Dendritic cell treated with granulocyte-macrophage colony-stimulating factor and Interleukin-4, amounts not matched to agents 40 ng/mL and 50 ng/mL, for 4 days (primary cell): ENCODE data around the gene ADAM19.
"Not testable (repeated sequence)": the region's sequence is repeated elsewhere in the genome, so short reads cannot be mapped to it uniquely, and the experiment has no call there.

Source experiments
- H3K27ac Mint-ChIP-seq: one replicate; pipeline ENCODE4 v1.8.0; 2022; ENCODE audit warnings: mild to moderate bottlenecking, mixed read lengths
- H3K27me3 Mint-ChIP-seq: one replicate; pipeline ENCODE4 v1.8.0; 2022; ENCODE audit warnings: mild to moderate bottlenecking, mixed read lengths
- H3K36me3 Mint-ChIP-seq: one replicate; pipeline ENCODE4 v1.8.0; 2022; ENCODE audit warnings: low read depth, mixed read lengths
- H3K4me1 Mint-ChIP-seq: one replicate; pipeline ENCODE4 v1.8.0; 2022; ENCODE audit warnings: low read depth, mixed read lengths
- H3K4me3 Mint-ChIP-seq: one replicate; pipeline ENCODE4 v1.8.0; 2022; ENCODE audit warnings: mild to moderate bottlenecking, moderate library complexity, mixed read lengths
- H3K9me3 Mint-ChIP-seq: one replicate; pipeline ENCODE4 v1.8.0; 2022; ENCODE audit warnings: mixed read lengths
- intact Hi-C: fragments of 100-400 bp; cut with micrococcal nuclease; formaldehyde crosslinking; loops from one replicate; pipeline ENCODE4 v1.15.0; 2022

ADAM19 gene

GRCh38 chr5:157449011-157449723 is 126.4 kb downstream of the ADAM19 start:
- intact Hi-C loops, result no loop called here
- Mint-ChIP-seq H3K4me3 (no peak overlapping the region), H3K27me3 (peaks cover 4% of the 10 kb centered on the region), H3K36me3 (no peaks in the 10 kb centered on the region), H3K9me3 (no peaks in the 10 kb centered on the region), H3K27ac (no peak overlapping the region), H3K4me1 (peaks cover 5% of the 10 kb centered on the region)

GRCh38 chr5:157447201-157447637 is 128.4 kb downstream of the ADAM19 start:
- Mint-ChIP-seq H3K27ac (no peak overlapping the region), H3K27me3 (peaks cover 9% of the 10 kb centered on the region), H3K4me3 (no peak overlapping the region), H3K36me3 (no peaks in the 10 kb centered on the region), H3K4me1 (peaks cover 5% of the 10 kb centered on the region), H3K9me3 (no peaks in the 10 kb centered on the region)
- intact Hi-C loops, result no loop called here

- Mint-ChIP-seq H3K27me3 (peaks cover 9% of the 10 kb centered on the region), H3K27ac (no peak overlapping the region), H3K36me3 (no peaks in the 10 kb centered on the region), H3K9me3 (no peaks in the 10 kb centered on the region), H3K4me1 (peaks cover 5% of the 10 kb centered on the region), H3K4me3 (no peak overlapping the region)
- intact Hi-C loops, result no loop called here
These were observed 129.1 kb downstream of the ADAM19 start for GRCh38 chr5:157446412-157446935.

- peaks cover 5% of the 10 kb centered on the region for H3K4me1 Mint-ChIP-seq
- H3K27me3 Mint-ChIP-seq, result peaks cover 9% of the 10 kb centered on the region
- H3K27ac Mint-ChIP-seq, result no peak overlapping the region
- H3K4me3 Mint-ChIP-seq, result no peak overlapping the region
- intact Hi-C loops, result no loop called here
- no peaks in the 10 kb centered on the region for H3K36me3 Mint-ChIP-seq
- H3K9me3 Mint-ChIP-seq, result no peaks in the 10 kb centered on the region
These were observed 129.7 kb downstream of the ADAM19 start for GRCh38 chr5:157445745-157446411.

GRCh38 chr5:157444224-157444623 is 131.4 kb downstream of the ADAM19 start:
- Mint-ChIP-seq H3K9me3 (no peaks in the 10 kb centered on the region), H3K4me3 (no peak overlapping the region), H3K4me1 (peaks cover 5% of the 10 kb centered on the region), H3K36me3 (no peaks in the 10 kb centered on the region), H3K27ac (no peak overlapping the region), H3K27me3 (peaks cover 9% of the 10 kb centered on the region)
- intact Hi-C loops, result no loop called here

- H3K36me3 Mint-ChIP-seq, result no peaks in the 10 kb centered on the region
- H3K9me3 Mint-ChIP-seq, result no peaks in the 10 kb centered on the region
- peaks cover 9% of the 10 kb centered on the region for H3K27me3 Mint-ChIP-seq
- intact Hi-C loops, result no loop called here
- H3K4me1 Mint-ChIP-seq, result peaks cover 5% of the 10 kb centered on the region
- no peak overlapping the region for H3K27ac Mint-ChIP-seq
- H3K4me3 Mint-ChIP-seq, result no peak overlapping the region
These were observed 132.5 kb downstream of the ADAM19 start for GRCh38 chr5:157443041-157443549.

GRCh38 chr5:157434096-157434495 is 141.5 kb downstream of the ADAM19 start:
- Mint-ChIP-seq H3K4me3 (no peak overlapping the region), H3K9me3 (peaks cover 21% of the 10 kb centered on the region), H3K36me3 (no peaks in the 10 kb centered on the region), H3K27me3 (peaks cover 3% of the 10 kb centered on the region), H3K27ac (no peak overlapping the region), H3K4me1 (peaks cover 13% of the 10 kb centered on the region)
- intact Hi-C loops, result no loop called here

GRCh38 chr5:157431544-157432200 is 143.9 kb downstream of the ADAM19 start:
- no peaks in the 10 kb centered on the region for H3K36me3 Mint-ChIP-seq
- intact Hi-C loops, result loop anchor here (1.0 to 2.0 kb wide), 3 partner anchors 45 to 311 kb away; partner anchors contain the start of gene LSM11
- peaks cover 13% of the 10 kb centered on the region for H3K4me1 Mint-ChIP-seq
- no peak overlapping the region for H3K4me3 Mint-ChIP-seq
- peaks cover 21% of the 10 kb centered on the region for H3K9me3 Mint-ChIP-seq
- no peak overlapping the region for H3K27ac Mint-ChIP-seq
- peaks cover 11% of the 10 kb centered on the region for H3K27me3 Mint-ChIP-seq

GRCh38 chr5:157429920-157430319 is 145.7 kb downstream of the ADAM19 start:
- H3K4me3 Mint-ChIP-seq, H3K36me3 Mint-ChIP-seq, H3K27ac Mint-ChIP-seq, H3K4me1 Mint-ChIP-seq, H3K9me3 Mint-ChIP-seq: not testable (repeated sequence)
- intact Hi-C loops, result loop anchor here (2.0 kb wide), 1 partner anchor 47 kb away; no protein-coding TSS in a partner anchor
- peaks cover 15% of the 10 kb centered on the region for H3K27me3 Mint-ChIP-seq
